GM19099 (cell line): ENCODE results near the gene NEMF.

Experiments used
- POLR2A ChIP-seq: IDR thresholded peaks from 3 replicates; pipeline ENCODE4 v1.6.1; 2011; ENCODE audit warnings: low read depth; ENCODE audit not compliant: insufficient read length; ENCODE audit errors: extremely low read depth

Gene NEMF

DNA sequence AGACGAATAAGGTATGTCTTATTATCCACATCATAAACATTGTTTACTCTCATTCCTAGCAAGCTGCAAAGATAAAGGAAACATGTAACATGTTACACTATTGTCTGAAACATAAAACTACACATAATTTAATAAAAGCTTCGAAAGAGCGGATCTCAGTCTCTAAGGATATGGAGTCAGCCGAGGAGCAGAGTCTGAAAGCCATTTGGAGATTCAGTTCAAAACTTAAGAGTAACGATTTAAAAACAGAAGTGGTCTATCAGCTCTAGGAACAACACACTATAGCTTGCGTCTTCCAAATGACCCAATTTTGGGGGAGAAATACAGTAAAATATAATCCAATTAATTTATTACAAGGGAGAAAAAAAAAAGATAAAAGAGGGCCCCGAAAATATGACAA lies 775 bp downstream of the NEMF start:
- no peak for TF ChIP-seq POLR2A

DNA sequence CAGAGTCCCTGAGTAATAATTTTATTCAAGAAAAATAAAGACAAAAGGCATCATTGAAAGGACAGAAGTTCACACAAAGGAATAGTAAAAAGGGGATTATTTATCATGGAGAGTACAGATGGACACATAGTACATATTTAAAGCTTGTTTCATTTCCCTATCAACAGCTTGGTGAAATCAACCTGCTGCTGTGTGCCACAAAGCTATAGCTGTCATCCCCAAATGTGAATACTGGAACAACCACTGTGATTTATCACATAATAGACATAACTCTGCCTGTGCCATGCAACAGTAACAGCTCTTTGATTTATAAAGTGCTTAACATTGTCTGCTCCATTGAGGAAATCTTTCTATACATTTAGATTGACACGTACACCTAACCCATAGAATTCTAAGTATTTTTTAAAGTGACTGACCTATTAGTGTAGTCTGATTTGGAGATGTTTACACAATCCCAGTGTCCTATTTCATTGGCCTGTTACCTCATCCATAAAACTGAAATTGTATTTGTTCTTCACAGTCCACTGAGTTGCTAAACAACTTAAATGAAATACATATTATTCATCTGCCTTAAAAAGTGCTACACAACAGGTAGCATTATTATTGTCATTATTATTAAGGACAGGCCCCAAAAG lies 3.3 kb downstream of the NEMF start:
- TF ChIP-seq POLR2A, result no peak

DNA sequence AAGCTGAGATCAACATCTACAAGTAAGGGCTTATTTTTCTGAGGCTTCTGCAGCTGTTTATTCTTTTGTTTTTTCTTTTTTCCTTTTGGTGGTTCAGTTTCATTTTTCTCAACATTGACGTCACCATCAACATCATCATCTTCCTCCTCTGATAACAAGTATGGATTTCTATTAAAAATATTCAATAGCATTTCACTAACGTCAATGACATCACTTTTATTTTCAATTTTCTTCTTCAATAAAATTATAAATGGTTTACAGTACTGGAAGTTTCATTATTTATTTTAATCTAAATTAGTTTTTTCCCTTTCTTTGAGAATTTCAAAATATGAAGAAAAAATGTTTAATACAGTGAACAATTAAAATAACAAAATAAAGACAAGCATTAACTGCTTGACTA lies 23.9 kb downstream of the NEMF start:
- no peak for TF ChIP-seq POLR2A

DNA sequence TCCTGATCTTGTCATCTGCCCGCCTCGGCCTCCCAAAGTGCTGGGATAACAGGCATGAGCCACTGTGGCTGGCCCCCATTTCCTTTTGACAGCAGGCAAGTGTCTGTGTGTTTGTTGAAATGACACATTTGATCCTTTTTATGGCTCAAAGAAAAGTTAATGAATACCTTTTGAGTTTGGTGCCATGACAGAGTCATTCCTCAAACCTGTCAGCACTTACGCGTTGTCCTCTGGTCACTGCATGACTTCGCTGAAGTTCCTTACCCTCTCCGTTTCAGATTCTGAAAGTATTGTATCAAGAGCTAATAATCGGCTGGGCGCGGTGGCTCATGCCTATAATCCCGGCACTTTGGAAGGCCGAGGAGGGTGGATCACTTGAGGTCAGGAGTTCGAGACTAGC lies 32.4 kb downstream of the NEMF start:
- TF ChIP-seq POLR2A, result no peak

DNA sequence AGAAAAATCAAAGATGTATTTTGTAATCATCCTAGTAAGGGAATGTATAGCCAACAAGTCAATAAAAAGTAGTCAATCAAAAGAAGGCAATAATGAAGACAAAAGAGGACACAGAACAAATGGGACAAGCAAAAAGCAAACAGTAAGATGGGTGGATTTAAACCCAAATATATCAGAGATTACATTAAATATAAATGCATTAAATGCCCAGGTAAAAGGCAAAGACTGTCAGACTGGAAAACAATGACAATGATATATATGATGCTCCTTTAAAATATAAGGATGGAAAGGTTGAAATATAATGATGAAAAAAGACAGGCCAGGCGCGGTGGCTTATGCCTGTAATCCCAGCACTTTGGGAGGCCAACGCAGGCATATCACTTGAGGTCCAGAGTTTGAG lies 35.7 kb downstream of the NEMF start:
- no peak for TF ChIP-seq POLR2A

DNA sequence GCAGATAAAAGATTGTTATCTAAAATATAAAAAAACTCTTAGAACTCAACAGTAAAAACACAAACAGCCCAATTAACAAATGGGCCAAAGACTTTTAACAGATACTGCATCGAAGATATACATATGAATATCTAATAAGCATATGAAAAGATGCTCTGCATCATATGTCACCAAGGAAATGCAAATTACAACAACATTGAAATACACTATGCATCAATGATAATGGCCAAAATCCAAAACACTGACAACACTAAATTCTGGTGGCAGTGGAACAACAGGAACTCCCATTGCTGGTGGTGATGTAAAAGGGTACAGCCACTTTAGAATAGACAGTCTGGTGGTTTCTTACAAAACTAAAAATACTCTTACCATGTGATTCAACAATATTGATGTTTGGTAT lies 43.8 kb downstream of the NEMF start:
- no peak for TF ChIP-seq POLR2A

DNA sequence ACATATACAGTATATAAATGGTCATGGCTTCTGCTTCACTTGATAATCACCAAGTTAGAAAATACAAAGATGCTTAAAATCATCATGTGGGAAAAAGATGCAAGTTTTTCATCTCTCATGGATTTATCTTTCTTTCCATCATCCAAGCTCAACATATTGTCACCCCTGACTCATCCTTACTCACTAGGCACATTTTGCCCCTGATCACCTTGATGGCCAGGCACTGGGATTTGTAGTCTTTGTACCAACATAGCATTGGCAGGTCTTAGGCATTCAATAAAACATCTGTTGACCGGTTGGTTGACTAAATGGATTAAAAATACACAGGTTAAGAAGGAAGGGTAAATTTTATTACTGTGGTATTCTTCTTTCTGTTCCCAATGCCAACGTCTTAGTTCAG lies 56.6 kb downstream of the NEMF start:
- TF ChIP-seq POLR2A, result no peak

DNA sequence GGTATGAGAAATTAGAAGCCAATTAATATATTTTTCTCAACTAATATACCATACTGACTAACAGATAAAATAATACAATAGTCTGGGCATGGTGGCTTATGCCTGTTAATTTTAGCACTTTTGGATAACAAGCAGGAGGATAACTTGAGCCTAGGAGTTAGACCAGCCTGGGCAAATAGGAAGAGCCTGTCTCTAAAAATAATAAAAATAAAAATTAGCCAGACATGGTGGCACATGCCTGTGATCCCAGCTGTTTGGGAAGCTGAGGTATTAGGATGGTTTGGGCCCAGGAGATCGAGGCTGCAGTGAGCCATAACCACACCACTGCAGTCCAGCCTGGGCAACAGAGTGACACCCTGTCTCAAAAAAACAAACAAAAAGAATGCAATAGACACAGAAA lies 60.0 kb downstream of the NEMF start:
- TF ChIP-seq POLR2A, result no peak

DNA sequence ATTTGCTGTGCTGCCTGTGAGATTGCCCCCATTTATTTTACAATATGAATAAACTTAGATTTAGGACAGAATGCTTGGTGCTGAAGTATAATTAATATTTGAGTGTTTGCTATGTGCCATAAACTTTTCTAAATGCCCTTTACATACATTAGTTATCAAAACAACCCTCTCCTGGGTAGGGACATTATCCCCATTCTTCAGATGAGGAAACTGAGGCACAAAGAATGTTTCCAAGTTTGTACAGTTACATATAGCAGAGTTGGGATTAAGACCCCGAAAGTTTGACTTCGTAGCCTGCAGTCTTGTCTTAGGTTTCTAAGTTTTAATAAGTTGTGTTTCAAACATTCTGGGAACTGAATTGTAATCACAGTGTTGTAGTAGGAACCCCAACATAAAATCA lies 66.3 kb downstream of the NEMF start:
- TF ChIP-seq POLR2A, result no peak

DNA sequence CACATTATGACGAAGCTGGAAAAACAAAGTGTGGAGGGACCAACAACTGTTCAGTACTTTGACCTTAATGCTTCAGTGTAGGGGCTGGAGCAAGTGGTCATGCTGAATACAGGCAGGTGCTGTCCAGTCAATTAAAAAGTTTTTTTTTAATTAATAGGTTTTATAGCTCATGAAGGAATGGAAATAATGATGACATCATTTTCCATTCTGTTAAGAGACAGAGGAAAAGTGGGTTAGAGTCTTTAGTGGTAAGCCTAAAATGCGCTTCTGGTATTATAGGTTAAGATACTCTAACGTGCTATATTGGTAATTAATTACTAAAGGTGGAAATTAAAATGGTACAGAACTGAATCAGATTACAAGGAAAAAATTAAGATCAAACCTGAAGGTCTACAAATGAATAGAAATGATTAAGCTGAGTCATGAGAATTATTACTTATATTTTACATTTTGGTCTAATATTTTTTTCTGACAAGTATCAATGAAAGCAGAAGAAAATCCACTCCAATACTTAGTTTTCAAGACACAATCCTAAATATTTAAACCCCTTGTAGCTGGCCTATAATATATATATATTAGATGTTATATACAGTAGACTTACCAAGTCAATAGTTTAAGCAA lies 69.1 kb downstream of the NEMF start:
- no peak for TF ChIP-seq POLR2A

DNA sequence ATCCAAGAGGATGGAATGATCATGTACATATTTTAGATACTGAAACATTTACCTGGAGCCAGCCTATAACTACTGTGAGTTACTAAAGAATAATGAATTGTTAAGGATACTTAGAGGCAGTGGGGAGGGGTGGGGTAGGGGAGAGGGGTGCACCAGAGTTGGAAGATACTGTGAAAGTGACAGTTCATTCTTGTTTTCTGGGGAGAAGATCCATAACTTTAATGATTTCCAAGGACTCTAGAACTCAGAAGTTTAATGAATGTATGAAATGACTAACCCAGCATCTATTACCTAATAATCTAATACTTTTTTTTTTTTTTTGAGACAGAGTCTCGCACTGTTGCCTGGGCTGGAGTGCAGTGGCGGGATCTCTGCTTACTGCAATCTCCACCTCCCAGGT lies 74.2 kb downstream of the NEMF start:
- TF ChIP-seq POLR2A, result no peak

DNA sequence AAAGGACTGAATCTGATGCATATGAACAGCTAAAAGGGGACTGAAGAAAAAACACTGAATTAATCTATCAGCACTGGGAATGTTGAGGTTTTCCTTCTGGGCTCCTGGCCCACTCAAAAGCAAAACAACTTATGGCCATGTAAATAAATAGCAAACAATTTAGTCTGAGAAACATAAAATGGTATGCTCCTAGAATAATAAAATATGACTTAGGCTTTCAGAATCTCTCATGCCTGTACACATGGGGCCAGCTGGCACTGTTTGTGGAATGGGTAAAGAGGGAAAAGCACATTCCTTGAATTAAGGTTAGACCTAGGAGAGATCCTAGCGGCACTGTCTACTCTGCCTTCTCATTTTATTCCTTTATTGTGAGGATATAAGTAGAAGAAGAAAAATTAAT lies 78.5 kb downstream of the NEMF start:
- TF ChIP-seq POLR2A, result no peak

DNA sequence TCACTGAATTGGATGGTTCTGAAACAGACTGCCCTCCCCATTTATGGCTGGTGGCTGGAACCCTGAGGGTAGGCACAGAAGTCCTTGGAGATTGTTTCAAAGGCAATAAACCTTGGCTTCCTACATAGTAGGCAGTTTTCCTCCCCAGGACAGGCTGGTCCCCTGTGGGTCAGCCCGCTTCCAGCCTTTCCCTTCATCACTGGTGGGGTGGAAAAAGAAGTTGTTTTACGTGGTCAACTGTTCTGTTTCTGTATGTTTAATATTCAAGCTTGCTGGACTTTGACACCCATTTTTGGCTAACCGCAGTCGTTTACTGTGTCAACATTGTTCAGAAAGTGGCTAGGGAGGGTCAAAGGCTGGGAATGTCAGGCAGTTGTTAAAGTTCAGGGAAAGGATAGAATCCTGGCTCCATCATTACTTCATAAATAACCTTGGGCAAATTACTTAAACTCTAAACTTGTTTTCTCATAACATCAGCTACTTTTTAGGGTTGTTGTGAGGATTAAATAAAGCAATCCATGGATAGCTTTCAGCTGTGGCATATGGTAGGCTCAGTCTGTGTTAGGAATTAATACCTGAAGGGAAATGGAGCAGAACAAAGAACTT lies 82.3 kb downstream of the NEMF start:
- no peak for TF ChIP-seq POLR2A

DNA sequence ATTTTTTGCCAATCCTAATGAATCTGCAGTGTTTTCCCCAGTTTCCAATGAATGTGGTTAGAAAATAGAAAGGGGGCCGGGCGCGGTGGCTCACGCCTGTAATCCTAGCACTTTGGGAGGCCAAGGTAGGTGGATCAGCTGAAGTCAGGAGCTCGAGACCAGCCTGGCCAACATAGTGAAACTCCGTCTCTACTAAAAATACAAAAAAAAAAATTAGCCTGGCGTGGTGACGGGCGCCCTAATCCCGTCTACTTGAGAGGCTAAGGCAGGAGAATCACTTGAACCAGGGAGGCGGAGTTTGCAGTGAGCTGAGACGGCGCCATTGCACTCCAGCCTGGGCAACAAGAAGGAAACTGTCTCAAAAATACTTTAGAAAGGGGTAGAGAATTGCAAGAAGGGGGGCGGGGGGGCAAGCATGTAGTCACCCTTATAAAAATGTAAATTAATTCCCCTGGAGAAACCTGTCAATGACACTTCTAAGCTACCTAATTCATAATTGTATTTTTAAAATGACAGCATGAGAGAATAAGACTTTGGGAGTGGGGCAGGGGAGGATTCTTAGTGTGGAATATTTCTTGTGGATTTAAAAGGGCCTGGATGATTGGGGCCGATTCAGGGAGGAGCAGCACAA lies 82.9 kb downstream of the NEMF start:
- TF ChIP-seq POLR2A, result no peak

DNA sequence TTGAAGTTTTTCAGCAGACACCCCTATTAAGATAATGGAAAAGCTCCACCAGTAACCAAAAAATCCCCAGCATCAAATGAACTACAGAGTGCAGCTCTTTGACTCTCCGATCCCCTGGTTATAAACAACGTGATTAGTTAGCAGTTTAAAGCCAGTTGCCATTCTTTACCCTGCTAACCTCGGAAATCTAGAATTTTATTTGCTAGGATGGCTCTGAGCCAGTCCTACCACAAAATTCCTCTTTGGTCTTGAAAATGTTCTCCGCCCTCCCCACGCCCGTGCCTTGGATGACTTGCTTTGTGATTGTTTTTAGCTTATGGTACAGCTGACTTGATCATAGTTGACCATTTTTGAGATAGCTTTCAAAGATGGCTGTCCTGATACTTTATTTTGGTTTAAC lies 83.4 kb downstream of the NEMF start:
- TF ChIP-seq POLR2A, result no peak
